Hepatocyte (in vitro differentiated cells): ENCODE results near the gene ZBTB20. TPM values are rescaled to one million over a fixed set of nuclear protein-coding genes. Genes with fewer than 3 reads are reported as not detected.
A peak's percentile ranks its signal among the peaks of the same experiment; 100 is the strongest.

Experiments
- DNase-seq: peaks from one replicate; pipeline ENCODE4 v3.0.0-alpha.2; 2016; ENCODE audit warnings: low spot score
- H2AFZ ChIP-seq: fragments of 200-600 bp; sonication (generic); 2 replicates; pipeline ENCODE4 v1.6.0; 2016; ENCODE audit warnings: antibody characterized with exemption, mild to moderate bottlenecking
- H3K27ac ChIP-seq: fragments of 200-600 bp; sonication (generic); 2 replicates; pipeline ENCODE4 v1.5.1; 2016; ENCODE audit warnings: mild to moderate bottlenecking
- H3K27me3 ChIP-seq: fragments of 200-600 bp; sonication (generic); 2 replicates; pipeline ENCODE4 v1.6.1; 2016
- H3K36me3 ChIP-seq: fragments of 200-600 bp; sonication (generic); replicated peaks from 2 replicates; pipeline ENCODE4 v1.5.1; 2016; ENCODE audit warnings: low read depth; ENCODE audit not compliant: insufficient read depth
- H3K4me1 ChIP-seq: fragments of 200-600 bp; sonication (generic); 2 replicates; pipeline ENCODE4 v1.5.1; 2016; ENCODE audit warnings: mild to moderate bottlenecking, moderate library complexity; ENCODE audit not compliant: insufficient read depth
- H3K4me2 ChIP-seq: fragments of 200-600 bp; sonication (generic); 2 replicates; pipeline ENCODE4 v1.6.0; 2016
- H3K4me3 ChIP-seq: fragments of 200-600 bp; sonication (generic); 2 replicates; pipeline ENCODE4 v1.5.1; 2016; ENCODE audit warnings: mild to moderate bottlenecking
- H3K79me2 ChIP-seq: fragments of 200-600 bp; sonication (generic); 2 replicates; pipeline ENCODE4 v1.6.0; 2017; ENCODE audit warnings: mild to moderate bottlenecking
- H3K9me2 ChIP-seq: fragments of 200-600 bp; sonication (generic); replicated peaks from 2 replicates; pipeline ENCODE4 v1.6.0; 2017; ENCODE audit warnings: mild to moderate bottlenecking; ENCODE audit not compliant: insufficient read depth
- H3K9me3 ChIP-seq: fragments of 200-600 bp; sonication (generic); 2 replicates; pipeline ENCODE4 v1.5.1; 2016; ENCODE audit warnings: low read depth, mild to moderate bottlenecking
- H4K20me1 ChIP-seq: fragments of 200-600 bp; sonication (generic); 2 replicates; pipeline ENCODE4 v1.6.0; 2016; ENCODE audit warnings: mild to moderate bottlenecking; ENCODE audit not compliant: insufficient read depth, poor library complexity, severe bottlenecking
- EZH2 ChIP-seq: fragments of 200-600 bp; sonication (generic); IDR thresholded peaks from 2 replicates; pipeline ENCODE4 v1.6.1; 2016; ENCODE audit warnings: antibody characterized with exemption, mild to moderate bottlenecking, borderline replicate concordance
- EZH2phosphoT487 ChIP-seq: fragments of 200-600 bp; sonication (generic); IDR thresholded peaks from one replicate; pipeline ENCODE4 v1.6.1; 2018; ENCODE audit warnings: antibody characterized with exemption, mild to moderate bottlenecking, low read depth, moderate library complexity; ENCODE audit not compliant: unreplicated experiment, severe bottlenecking
- WGBS: methylation state at CpG from one replicate; pipeline ENCODE4 v1.1.6; 2016; ENCODE audit warnings: low lambda C conversion rate; ENCODE audit errors: missing lambda C conversion rate; 5-methylcytosine and 5-hydroxymethylcytosine counted together
- polyA plus RNA-seq: library from polyadenylated mRNA; unstranded; fragments of >200 nt; fragmentation: Nextera tagmentation; extraction: Ambion mirVana; gene quantifications from 2 replicates; pipeline ENCODE4 v1.2.1, GENCODE V29; 2016
- total RNA-seq: library from RNA; depleted of rRNA; stranded (reverse); fragments of >200 nt; gene quantifications from 2 replicates; pipeline ENCODE4 v1.2.3, GENCODE V29; 2014
- TF ChIP-seq, protein P1 (sequence below): fragments of 200-600 bp; sonication (generic); IDR thresholded peaks from 2 replicates; pipeline ENCODE4 v1.5.1; 2016; ENCODE audit warnings: antibody characterized with exemption, mild to moderate bottlenecking; ENCODE audit not compliant: poor library complexity

The ZBTB20 gene
- total and polyA plus RNA-seq, 2 experiments from 2014 or later: 25.8 to 28.0 TPM

DNA sequence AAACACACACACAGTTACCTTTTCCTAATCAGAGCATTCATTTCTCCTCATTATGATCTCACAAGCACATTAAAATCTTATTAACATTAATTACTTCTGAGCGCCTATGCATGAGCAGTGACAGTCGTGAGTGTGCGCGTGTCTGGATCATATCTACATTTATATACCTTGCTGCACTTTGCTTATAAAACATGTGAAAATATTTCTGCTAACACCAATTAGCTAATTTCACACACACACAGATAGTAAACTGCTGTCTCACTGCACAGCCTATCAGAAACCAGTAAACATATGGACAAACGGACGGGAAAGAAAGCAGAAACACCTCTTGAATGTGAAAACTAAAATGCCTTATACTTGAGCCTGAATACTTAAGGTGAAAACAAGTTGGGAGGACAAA is 64.8 kb downstream of the ZBTB20 start:
- no peak for DNase-seq
- no peak for TF ChIP-seq EZH2
- TF ChIP-seq, protein P1, sequence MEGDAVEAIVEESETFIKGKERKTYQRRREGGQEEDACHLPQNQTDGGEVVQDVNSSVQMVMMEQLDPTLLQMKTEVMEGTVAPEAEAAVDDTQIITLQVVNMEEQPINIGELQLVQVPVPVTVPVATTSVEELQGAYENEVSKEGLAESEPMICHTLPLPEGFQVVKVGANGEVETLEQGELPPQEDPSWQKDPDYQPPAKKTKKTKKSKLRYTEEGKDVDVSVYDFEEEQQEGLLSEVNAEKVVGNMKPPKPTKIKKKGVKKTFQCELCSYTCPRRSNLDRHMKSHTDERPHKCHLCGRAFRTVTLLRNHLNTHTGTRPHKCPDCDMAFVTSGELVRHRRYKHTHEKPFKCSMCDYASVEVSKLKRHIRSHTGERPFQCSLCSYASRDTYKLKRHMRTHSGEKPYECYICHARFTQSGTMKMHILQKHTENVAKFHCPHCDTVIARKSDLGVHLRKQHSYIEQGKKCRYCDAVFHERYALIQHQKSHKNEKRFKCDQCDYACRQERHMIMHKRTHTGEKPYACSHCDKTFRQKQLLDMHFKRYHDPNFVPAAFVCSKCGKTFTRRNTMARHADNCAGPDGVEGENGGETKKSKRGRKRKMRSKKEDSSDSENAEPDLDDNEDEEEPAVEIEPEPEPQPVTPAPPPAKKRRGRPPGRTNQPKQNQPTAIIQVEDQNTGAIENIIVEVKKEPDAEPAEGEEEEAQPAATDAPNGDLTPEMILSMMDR: no peak
- no peak for TF ChIP-seq EZH2phosphoT487
- H3K9me3 ChIP-seq: no peaks in the 10 kb centered on the region
- H3K36me3 ChIP-seq: no peaks in the 10 kb centered on the region
- no peak overlapping the region for H2AFZ ChIP-seq
- H4K20me1 ChIP-seq: no peaks in the 10 kb centered on the region
- 94% methylated on average over 6 of the region's 6 CpGs for WGBS
- H3K27ac ChIP-seq: no peak overlapping the region
- H3K9me2 ChIP-seq: no peaks in the 10 kb centered on the region
- H3K4me1 ChIP-seq: no peaks in the 10 kb centered on the region
- H3K27me3 ChIP-seq: no peaks in the 10 kb centered on the region
- H3K4me3 ChIP-seq: no peak overlapping the region
- H3K79me2 ChIP-seq: no peaks in the 10 kb centered on the region
- no peak overlapping the region for H3K4me2 ChIP-seq

DNA sequence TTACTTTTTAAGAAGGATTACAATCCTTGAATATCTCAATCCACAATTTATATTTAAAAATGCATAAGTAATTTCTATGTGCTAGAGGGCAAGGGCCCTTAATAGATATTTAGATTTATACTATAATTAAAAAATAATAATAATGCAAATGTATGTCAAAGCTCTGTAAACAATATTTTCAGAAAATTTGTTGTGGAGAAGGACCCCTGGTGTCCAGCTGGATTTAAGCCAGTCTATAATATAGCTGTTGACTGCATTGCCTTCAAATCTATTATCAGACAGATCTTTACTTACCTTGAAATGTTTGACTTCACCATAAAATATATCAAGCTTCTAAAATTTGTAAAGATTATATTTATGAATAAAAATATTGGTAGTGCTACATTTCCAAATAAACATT is 65.6 kb downstream of the ZBTB20 start:
- H3K4me1 ChIP-seq: no peaks in the 10 kb centered on the region

DNA sequence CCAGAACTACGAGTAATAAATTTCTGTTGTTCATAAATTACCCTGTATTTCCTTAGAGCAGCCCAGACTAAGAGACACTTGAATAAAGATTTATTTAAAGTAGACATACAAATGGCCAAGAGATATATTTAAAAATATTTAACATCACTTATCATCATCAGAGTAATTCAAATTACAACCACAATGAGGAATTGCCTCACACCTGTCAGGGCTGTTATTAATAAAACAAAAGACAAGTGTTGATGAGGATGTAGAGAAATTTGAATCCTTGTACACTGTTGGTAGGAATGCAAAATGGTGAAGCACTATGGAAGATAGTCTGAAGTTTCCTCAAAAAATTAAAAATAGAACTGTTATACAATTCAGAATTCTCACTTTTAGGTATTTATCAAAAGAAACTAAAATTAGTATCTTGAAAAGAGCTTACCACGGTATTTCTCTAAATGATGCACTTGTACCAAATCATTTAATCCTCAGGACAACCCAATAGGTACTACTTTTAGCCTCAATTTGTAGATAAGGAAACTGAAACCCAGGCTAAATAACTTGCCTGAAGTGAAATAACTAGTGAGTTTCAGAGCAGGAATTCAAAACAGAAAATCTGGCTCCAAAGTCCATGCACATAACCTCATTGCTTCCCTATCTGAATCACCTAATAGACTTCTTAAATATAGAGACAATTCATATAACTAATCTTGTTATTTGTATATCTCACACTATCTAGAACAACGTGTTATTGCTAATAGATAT is 69.4 kb downstream of the ZBTB20 start:
- peak overlapping the region; percentile 34 for H3K27ac ChIP-seq
- WGBS: 52% methylated on average over 3 of the region's 3 CpGs
- H3K27me3 ChIP-seq: no peaks in the 10 kb centered on the region

More for the DNA sequence above, 65.6 kb downstream of the ZBTB20 start:
- Histone ChIP-seq H3K36me3 (no peaks in the 10 kb centered on the region), H3K4me3 (no peak overlapping the region), H3K9me3 (no peaks in the 10 kb centered on the region), H3K27ac (no peak overlapping the region), H3K4me2 (no peak overlapping the region), H3K79me2 (peaks cover 2% of the 10 kb centered on the region), H2AFZ (no peak overlapping the region), H3K9me2 (no peaks in the 10 kb centered on the region), H4K20me1 (no peaks in the 10 kb centered on the region), H3K27me3 (no peaks in the 10 kb centered on the region)
- DNase-seq: no peak
- TF ChIP-seq EZH2 (no peak), EZH2phosphoT487 (no peak)
- TF ChIP-seq, protein P1: peak; percentile 16

DNA sequence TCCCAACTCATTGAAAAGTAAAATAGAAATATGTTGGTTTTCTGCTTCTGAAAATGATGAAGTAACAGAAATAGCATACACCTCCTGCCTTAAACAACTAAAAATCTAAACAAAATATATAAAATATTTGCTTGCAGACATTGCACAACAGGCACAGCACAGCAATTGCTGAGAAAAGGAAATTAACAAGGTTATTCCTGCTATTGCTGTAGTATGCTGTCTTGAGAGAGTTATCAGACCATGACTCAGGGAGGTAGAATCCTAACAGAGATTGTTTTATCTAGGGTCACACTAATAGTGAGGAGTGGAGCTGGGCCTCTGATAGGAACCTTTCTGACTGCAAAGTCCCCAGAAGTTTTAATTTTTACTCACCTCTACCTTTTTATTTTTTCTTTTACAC is 72.6 kb downstream of the ZBTB20 start:
- H3K4me3 ChIP-seq: no peak overlapping the region
- no peak overlapping the region for H2AFZ ChIP-seq
- H3K79me2 ChIP-seq: peaks cover 3% of the 10 kb centered on the region
- no peaks in the 10 kb centered on the region for H4K20me1 ChIP-seq
- peak overlapping the region; percentile 6 for H3K4me2 ChIP-seq
- H3K9me3 ChIP-seq: no peaks in the 10 kb centered on the region
- peak; percentile 17 for DNase-seq
- H3K27me3 ChIP-seq: no peaks in the 10 kb centered on the region
- H3K36me3 ChIP-seq: no peaks in the 10 kb centered on the region
- TF ChIP-seq EZH2phosphoT487 (no peak), EZH2 (no peak)
- TF ChIP-seq, protein P1: no peak
- H3K9me2 ChIP-seq: no peaks in the 10 kb centered on the region
- H3K4me1 ChIP-seq: no peaks in the 10 kb centered on the region
- peak overlapping the region; percentile 11 for H3K27ac ChIP-seq

More for the DNA sequence above, 69.4 kb downstream of the ZBTB20 start:
- H3K4me1 ChIP-seq: no peaks in the 10 kb centered on the region
- no peaks in the 10 kb centered on the region for H3K36me3 ChIP-seq
- no peaks in the 10 kb centered on the region for H3K9me3 ChIP-seq
- H2AFZ ChIP-seq: no peak overlapping the region
- TF ChIP-seq EZH2phosphoT487: no peak
- no peak for TF ChIP-seq EZH2
- peak; percentile 12 for DNase-seq
- no peaks in the 10 kb centered on the region for H4K20me1 ChIP-seq
- H3K79me2 ChIP-seq: peaks cover 3% of the 10 kb centered on the region
- no peaks in the 10 kb centered on the region for H3K9me2 ChIP-seq
- H3K4me2 ChIP-seq: peak overlapping the region; percentile 35
- H3K4me3 ChIP-seq: no peak overlapping the region
